Activated T-helper 2 cell treated with anti-CD3 and anti-CD28 coated beads, Interferon-gamma antibody, Interleukin-2, Interleukin-4, amounts not matched to agents 10 μg/mL and 5 μg/mL and 100 μg/mL, durations not matched to agents 14 hours and 24 hours and 36 hours (primary cell): ENCODE data around the gene UGT3A1. TPM values are rescaled to one million over a fixed set of nuclear protein-coding genes. Genes with fewer than 3 reads are reported as not detected.

Experiments
- total RNA-seq: library from RNA; stranded (reverse); gene quantifications from 2 replicates; pipeline ENCODE4 v1.2.3, GENCODE V29; 2022

The UGT3A1 gene
- total RNA-seq, 1 donor from 2014 or later = not detected

Other genes with a start within 250 kb of the UGT3A1 start
- gene IL7R, start 134.5 kb downstream of the UGT3A1 start, total RNA-seq = 60.9 and 66.9 TPM in 2 replicates
- gene CAPSL, start 52.8 kb downstream of the UGT3A1 start, total RNA-seq = 0.50 and 1.2 TPM in 2 replicates
- not detected in 2 replicates for gene UGT3A2, start 75.5 kb upstream of the UGT3A1 start, total RNA-seq
- 9.3 and 11.6 TPM in 2 replicates for gene LMBRD2, start 160.5 kb upstream of the UGT3A1 start, total RNA-seq
- gene SKP2, start 160.7 kb upstream of the UGT3A1 start, total RNA-seq = 56.6 and 58.9 TPM in 2 replicates